H1 (cell line): Measurements from ENCODE around the gene IFTAP. TPM values are rescaled to one million over a fixed set of nuclear protein-coding genes. Genes with fewer than 3 reads are reported as not detected.

Source experiments
- CTCF ChIA-PET: fragments of 300-600 bp; sonication (Branson Sonifier 250); formaldehyde crosslinking; loops from one replicate; lab custom pipeline; 2021; ENCODE audit not compliant: partially characterized antibody; lab: Charles Lee
- POLR2A ChIA-PET: fragments of 300-600 bp; sonication (Branson Sonifier 250); formaldehyde crosslinking; loops from one replicate; lab custom pipeline; 2021; ENCODE audit warnings: inconsistent platforms; ENCODE audit not compliant: partially characterized antibody; lab: Charles Lee
- DNase-seq, 2 experiments: peaks; one replicate each; pipeline versions ENCODE4 v3.0.0 to v3.0.0-alpha.2; 2010 to 2022; ENCODE audit warnings: low spot score in 2 of 2, low read depth in 1 of 2, mixed read lengths in 1 of 2
- FAIRE-seq: peaks from 2 replicates; lab custom pipeline; 2011; peaks lifted over from hg19 to GRCh38; lab: Jason Lieb, UNC
- H2AFZ ChIP-seq: 2 replicates; pipeline ENCODE4 v1.8.1; 2012; ENCODE audit warnings: low read length, inconsistent platforms
- H2AK5ac ChIP-seq: 2 replicates; pipeline ENCODE4 v1.6.1; 2013; ENCODE audit warnings: low read depth, low read length
- H2BK120ac ChIP-seq: replicated peaks from 2 replicates; pipeline ENCODE3; 2013; ENCODE audit warnings: low read depth, low read length, inconsistent platforms
- H2BK12ac ChIP-seq: 2 replicates; pipeline ENCODE4 v1.6.1; 2013; ENCODE audit warnings: low read depth, low read length
- H2BK15ac ChIP-seq: 2 replicates; pipeline ENCODE4 v1.6.1; 2013; ENCODE audit warnings: low read length
- H2BK20ac ChIP-seq: 2 replicates; pipeline ENCODE4 v1.6.1; 2013; ENCODE audit warnings: low read length
- H2BK5ac ChIP-seq: 2 replicates; pipeline ENCODE4 v1.6.1; 2013; ENCODE audit warnings: low read depth, low read length
- H3K14ac ChIP-seq: 2 replicates; pipeline ENCODE4 v1.6.1; 2013; ENCODE audit warnings: inconsistent platforms; ENCODE audit not compliant: insufficient read length
- H3K18ac ChIP-seq: 2 replicates; pipeline ENCODE4 v1.6.1; 2013; ENCODE audit warnings: low read length; ENCODE audit errors: extremely low read depth
- H3K23ac ChIP-seq: 2 replicates; pipeline ENCODE4 v1.6.1; 2013; ENCODE audit warnings: inconsistent platforms; ENCODE audit not compliant: insufficient read length
- H3K23me2 ChIP-seq: 2 replicates; pipeline ENCODE4 v1.6.1; 2013; ENCODE audit warnings: low read depth, low read length
- H3K27ac ChIP-seq: 2 replicates; pipeline ENCODE4 v1.6.1; 2011; ENCODE audit warnings: low read depth, low read length, inconsistent platforms
- H3K27me3 ChIP-seq, 4 experiments: replicated peaks in 1 of 4; 1 replicate in 1 of 4; 2 replicates in 3 of 4; pipeline versions ENCODE4 v1.6.1 to v1.8.1; 2011 to 2013; ENCODE audit warnings: low read length in 3 of 4, mild to moderate bottlenecking in 3 of 4, inconsistent platforms in 2 of 4, mixed read lengths in 2 of 4, moderate library complexity in 1 of 4; ENCODE audit not compliant: control insufficient read depth in 3 of 4, insufficient read depth in 3 of 4; ENCODE audit errors: extremely low read depth in 1 of 4
- H3K36me3 ChIP-seq, 4 experiments: 2 replicates each; pipeline versions ENCODE4 v1.6.1 to v1.8.1; 2011 to 2013; ENCODE audit warnings: mild to moderate bottlenecking in 4 of 4, low read length in 3 of 4, moderate library complexity in 2 of 4, control low read depth in 1 of 4, inconsistent platforms in 1 of 4; ENCODE audit not compliant: insufficient read depth in 4 of 4, control insufficient read depth in 2 of 4
- H3K4ac ChIP-seq: replicated peaks from 2 replicates; pipeline ENCODE3; 2013; ENCODE audit warnings: low read length, low read depth, mixed read lengths, inconsistent platforms; ENCODE audit not compliant: insufficient read length
- H3K4me1 ChIP-seq, 4 experiments: replicated peaks in 1 of 4; 1 replicate in 1 of 4; 2 replicates in 3 of 4; pipeline versions ENCODE4 v1.6.1 to v1.8.1; 2011 to 2013; ENCODE audit warnings: low read length in 3 of 4, inconsistent platforms in 2 of 4, mixed read lengths in 1 of 4; ENCODE audit not compliant: insufficient read depth in 4 of 4, control insufficient read depth in 3 of 4
- H3K4me2 ChIP-seq, 2 experiments: 2 replicates each; pipeline versions ENCODE4 v1.6.1 to v1.8.1; 2011 to 2013; ENCODE audit warnings: low read depth in 2 of 2, low read length in 2 of 2, control low read depth in 1 of 2, inconsistent platforms in 1 of 2, mild to moderate bottlenecking in 1 of 2; ENCODE audit not compliant: insufficient read depth in 1 of 2
- H3K4me3 ChIP-seq, 4 experiments: fragments of 200-600, 300-600 bp in 1 of 4; sonication (generic), shearing (Covaris generic), sonication (Bioruptor Twin) in 1 of 4; 2 replicates each; pipeline versions ENCODE4 v1.5.1 to v1.8.1; 2011 to 2016; ENCODE audit warnings: low read length in 4 of 4, low read depth in 3 of 4, control low read depth in 2 of 4, inconsistent platforms in 2 of 4, mild to moderate bottlenecking in 2 of 4, mixed read lengths in 1 of 4, moderate library complexity in 1 of 4; ENCODE audit not compliant: insufficient read depth in 2 of 4; ENCODE audit errors: extremely low read depth in 1 of 4
- H3K56ac ChIP-seq: replicated peaks from 2 replicates; pipeline ENCODE3; 2013; ENCODE audit warnings: low read depth, mild to moderate bottlenecking, mixed read lengths, low read length, inconsistent platforms; ENCODE audit not compliant: insufficient read length
- H3K79me1 ChIP-seq: 2 replicates; pipeline ENCODE4 v1.6.1; 2013; ENCODE audit warnings: low read depth, low read length, control low read depth
- H3K79me2 ChIP-seq, 2 experiments: 2 replicates each; pipeline versions ENCODE4 v1.6.1 to v1.8.1; 2012 to 2013; ENCODE audit warnings: low read length in 2 of 2, mild to moderate bottlenecking in 2 of 2, inconsistent platforms in 1 of 2; ENCODE audit not compliant: insufficient read depth in 2 of 2, control insufficient read depth in 1 of 2
- H3K9ac ChIP-seq, 4 experiments: replicated peaks in 1 of 4; 1 replicate in 1 of 4; 2 replicates in 3 of 4; pipeline versions ENCODE4 v1.6.1 to v1.8.1; 2011 to 2013; ENCODE audit warnings: low read depth in 3 of 4, low read length in 3 of 4, control low read depth in 2 of 4, mild to moderate bottlenecking in 2 of 4, moderate library complexity in 2 of 4, inconsistent platforms in 1 of 4; ENCODE audit errors: extremely low read depth in 1 of 4
- H3K9me3 ChIP-seq, 2 experiments: 2 replicates each; pipeline versions ENCODE4 v1.6.1 to v1.8.1; 2012 to 2013; ENCODE audit warnings: mild to moderate bottlenecking in 2 of 2, moderate library complexity in 2 of 2, control low read depth in 1 of 2, inconsistent platforms in 1 of 2, low read depth in 1 of 2, low read length in 1 of 2, mixed read lengths in 1 of 2; ENCODE audit not compliant: insufficient read depth in 2 of 2
- H4K20me1 ChIP-seq, 2 experiments: replicated peaks in 1 of 2; 2 replicates each; pipeline versions ENCODE3 to v1.8.1; 2011 to 2013; ENCODE audit warnings: inconsistent platforms in 2 of 2, low read length in 2 of 2, mild to moderate bottlenecking in 1 of 2; ENCODE audit not compliant: insufficient read depth in 2 of 2, control insufficient read depth in 1 of 2
- H4K5ac ChIP-seq: 2 replicates; pipeline ENCODE4 v1.6.1; 2013; ENCODE audit warnings: low read length, low read depth, mixed read lengths, inconsistent platforms; ENCODE audit not compliant: insufficient read length
- H4K8ac ChIP-seq: 2 replicates; pipeline ENCODE4 v1.8.0; 2013; ENCODE audit warnings: mild to moderate bottlenecking, moderate library complexity, low read length, inconsistent platforms; ENCODE audit not compliant: insufficient read depth; ENCODE audit errors: extremely low read depth
- H4K91ac ChIP-seq: replicated peaks from 2 replicates; pipeline ENCODE3; 2013; ENCODE audit warnings: low read length, mixed read lengths, inconsistent platforms; ENCODE audit not compliant: insufficient read length
- ATF2 ChIP-seq: IDR thresholded peaks from 2 replicates; pipeline ENCODE4 v1.6.1; 2012; ENCODE audit warnings: low read length, inconsistent platforms
- E2F6 ChIP-seq: IDR thresholded peaks from 2 replicates; pipeline ENCODE4 v1.6.1; 2012; ENCODE audit warnings: inconsistent platforms
- EP300 ChIP-seq, 2 experiments: IDR thresholded peaks; 1 replicate in 1 of 2; 2 replicates in 1 of 2; pipeline ENCODE4 v1.6.1; 2011 to 2012; ENCODE audit warnings: low read depth in 2 of 2, low read length in 2 of 2, mild to moderate bottlenecking in 2 of 2, borderline replicate concordance in 1 of 2, inconsistent platforms in 1 of 2, moderate library complexity in 1 of 2
- KDM1A ChIP-seq: fragments of 200-600, 300-600 bp; sonication (generic); IDR thresholded peaks from 2 replicates; pipeline ENCODE4 v1.7.1; 2016; ENCODE audit warnings: mild to moderate bottlenecking, low read length, borderline replicate concordance
- PHF8 ChIP-seq: fragments of 200-600 bp; sonication (generic); conservative IDR thresholded peaks from 2 replicates; pipeline ENCODE4 v1.7.1; 2012; ENCODE audit warnings: low read depth, mild to moderate bottlenecking, inconsistent platforms, low read length, moderate library complexity
- RBBP5 ChIP-seq: IDR thresholded peaks from 2 replicates; pipeline ENCODE4 v1.7.1; 2012; ENCODE audit warnings: low read depth, mild to moderate bottlenecking, inconsistent platforms, low read length, moderate library complexity, borderline replicate concordance
- SP4 ChIP-seq: IDR thresholded peaks from 2 replicates; pipeline ENCODE4 v1.6.1; 2012; ENCODE audit warnings: low read length, inconsistent platforms
- SRF ChIP-seq: IDR thresholded peaks from 2 replicates; pipeline ENCODE4 v1.6.1; 2011; ENCODE audit warnings: mild to moderate bottlenecking, low read depth, low read length, moderate library complexity
- TBP ChIP-seq: IDR thresholded peaks from 2 replicates; pipeline ENCODE4 v1.6.1; 2011; ENCODE audit warnings: low read depth, low read length, improper control_type of control experiment
- ZNF274 ChIP-seq: IDR thresholded peaks from 2 replicates; pipeline ENCODE4 v1.7.0; 2012; ENCODE audit warnings: low read length, borderline replicate concordance; ENCODE audit errors: extremely low read depth
- WGBS, 2 experiments: shearing (Covaris generic) in 1 of 2; methylation state at CpG; one replicate each; pipeline versions ENCODE4 v1.1.6 to v1.1.7; 2013 to 2015; ENCODE audit warnings: low lambda C conversion rate in 2 of 2, mixed read lengths in 2 of 2, inconsistent platforms in 1 of 2, low coverage in 1 of 2, missing lambda C conversion rate in 1 of 2; ENCODE audit not compliant: insufficient replicate concordance in 2 of 2, insufficient coverage in 1 of 2, insufficient read length in 1 of 2; ENCODE audit errors: extremely low coverage in 1 of 2, missing lambda C conversion rate in 1 of 2; 5-methylcytosine and 5-hydroxymethylcytosine counted together
- polyA plus RNA-seq, 7 experiments: library from polyadenylated mRNA; depleted of rRNA in 3 of 7; stranded (reverse) in 5 of 7; unstranded in 2 of 7; fragments of >200 nt in 5 of 7; fragments of 200-250 nt in 2 of 7; gene quantifications; 1 replicate in 5 of 7; 2 replicates in 1 of 7; 4 replicates in 1 of 7; pipeline versions ENCODE4 v1.2.1 to v1.2.3, GENCODE V29; 2011 to 2013; ENCODE audit warnings: missing spikeins in 2 of 7, mixed read lengths in 2 of 7
- total RNA-seq: library from RNA; stranded (reverse); fragmentation: NEBNext Ultra II Directional; extraction: Animal tissue kit (Norgen Biotek cat#: 25700); gene quantifications from 2 replicates; pipeline ENCODE4 v1.2.1, GENCODE V29; 2021

IFTAP gene
- total and polyA plus RNA-seq, 2 of the 8 experiments (the other 6 are each of a cell fraction or from before 2014, with no cell fraction given) = 21.2 to 23.9 TPM

- DNase-seq (no peak), FAIRE-seq (no peak)
- Histone ChIP-seq H2AK5ac (no peak overlapping the region), H3K27me3 (peaks cover 0 to 4% (median 2%) of the 10 kb centered on the region in 4 experiments; a peak in 4 of 7 replicates), H3K14ac (no peak overlapping the region), H4K91ac (no peak overlapping the region), H3K36me3 (no peaks in the 10 kb centered on the region), H2BK120ac (no peak overlapping the region), H2BK5ac (no peak overlapping the region), H3K79me2 (0 out of 4 replicates have a peak, but pooled peaks cover 0 to 2% of the 10 kb centered on the region in 2 experiments), H4K8ac (no peak overlapping the region), H3K23ac (no peak overlapping the region), H3K79me1 (no peaks in the 10 kb centered on the region; the same call in 1 of the 2 replicates), H2BK15ac (no peak overlapping the region), H3K4ac (no peak overlapping the region), H3K9me3 (no peaks in the 10 kb centered on the region), H3K4me2 (no peak overlapping the region), H3K56ac (no peak overlapping the region), H3K9ac (no peak overlapping the region), H3K18ac (no peak overlapping the region), H4K5ac (no peak overlapping the region), H3K4me3 (no peak overlapping the region), H3K23me2 (peaks cover 2% of the 10 kb centered on the region; the same call in 1 of the 2 replicates), H2BK20ac (no peak overlapping the region), H4K20me1 (no peaks in the 10 kb centered on the region), H2BK12ac (no peak overlapping the region), H3K27ac (no peak overlapping the region), H3K4me1 (no peaks in the 10 kb centered on the region), H2AFZ (no peak overlapping the region)
- TF ChIP-seq KDM1A = no peak
- no peak for TF ChIP-seq TBP
- TF ChIP-seq RBBP5 = no peak
- no peak for TF ChIP-seq E2F6
- no peak for TF ChIP-seq ZNF274
- TF ChIP-seq SRF = no peak
- TF ChIP-seq SP4 = no peak
- TF ChIP-seq PHF8 = no peak
- no peak for TF ChIP-seq EP300 (IDR thresholded peaks at IDR 0.05; ENCODE audit: borderline replicate concordance in 1 of 2, low read depth in 2 of 2, low read length in 2 of 2)
- no peak for TF ChIP-seq ATF2
- ChIA-PET POLR2A (no interaction called here), CTCF (interaction anchor here (1.8 kb wide), 1 partner anchor 155 kb away, joined by 4 read pairs; no protein-coding TSS in a partner anchor)
- 86% methylated on average over 1 of the region's 1 CpG; no CpG with 5 or more reads in 1 of the 2 experiments for WGBS, 2 experiments
Measured at GRCh38 chr11:36591433-36591832, 2.9 kb upstream of the IFTAP start.
